Hepatocyte (in vitro differentiated cells): ENCODE measurements around the gene LYL1.

ENCODE experiments used
- EZH2phosphoT487 ChIP-seq: fragments of 200-600 bp; sonication (generic); IDR thresholded peaks from one replicate; pipeline ENCODE4 v1.6.1; 2018; ENCODE audit warnings: antibody characterized with exemption, mild to moderate bottlenecking, low read depth, moderate library complexity; ENCODE audit not compliant: unreplicated experiment, severe bottlenecking
- TF ChIP-seq, protein P1 (sequence below): fragments of 200-600 bp; sonication (generic); IDR thresholded peaks from 2 replicates; pipeline ENCODE4 v1.5.1; 2016; ENCODE audit warnings: antibody characterized with exemption, mild to moderate bottlenecking; ENCODE audit not compliant: poor library complexity

DNA sequence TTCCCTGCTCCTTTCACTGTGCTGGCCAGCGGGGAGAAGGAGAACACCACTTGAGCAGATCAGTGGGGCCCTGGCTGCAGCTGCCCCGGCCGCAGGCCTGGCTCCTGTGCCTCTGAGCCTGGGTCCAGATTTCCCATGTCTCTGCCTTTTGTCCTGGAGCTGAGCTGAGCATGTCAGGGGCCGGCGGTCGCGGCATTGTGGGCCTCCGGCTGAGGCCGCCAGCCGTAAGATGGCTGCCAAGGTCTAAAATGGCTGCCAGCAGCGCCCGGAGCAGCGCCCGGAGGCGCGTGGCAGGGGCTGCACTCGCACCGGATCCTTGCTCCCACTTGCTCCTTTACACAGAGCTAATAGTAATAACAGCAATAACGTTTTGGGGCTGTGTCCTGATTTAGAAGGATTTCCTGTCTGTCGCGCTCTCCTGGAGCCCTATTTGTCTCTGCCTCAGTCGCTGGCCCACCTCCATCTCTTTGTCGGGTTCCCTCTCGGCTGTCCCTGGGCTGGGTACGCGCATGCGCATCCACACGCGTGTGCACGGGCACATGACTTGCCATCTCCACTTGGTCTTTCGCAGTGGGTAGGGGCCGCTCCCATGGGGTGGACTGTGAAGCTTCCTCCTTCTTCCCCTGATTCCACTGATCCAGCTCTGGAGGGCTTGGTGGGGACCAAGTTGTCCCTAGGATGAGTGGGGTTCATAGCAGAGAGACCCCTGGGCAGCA lies 32.1 kb downstream of the LYL1 start:
- TF ChIP-seq, protein P1, sequence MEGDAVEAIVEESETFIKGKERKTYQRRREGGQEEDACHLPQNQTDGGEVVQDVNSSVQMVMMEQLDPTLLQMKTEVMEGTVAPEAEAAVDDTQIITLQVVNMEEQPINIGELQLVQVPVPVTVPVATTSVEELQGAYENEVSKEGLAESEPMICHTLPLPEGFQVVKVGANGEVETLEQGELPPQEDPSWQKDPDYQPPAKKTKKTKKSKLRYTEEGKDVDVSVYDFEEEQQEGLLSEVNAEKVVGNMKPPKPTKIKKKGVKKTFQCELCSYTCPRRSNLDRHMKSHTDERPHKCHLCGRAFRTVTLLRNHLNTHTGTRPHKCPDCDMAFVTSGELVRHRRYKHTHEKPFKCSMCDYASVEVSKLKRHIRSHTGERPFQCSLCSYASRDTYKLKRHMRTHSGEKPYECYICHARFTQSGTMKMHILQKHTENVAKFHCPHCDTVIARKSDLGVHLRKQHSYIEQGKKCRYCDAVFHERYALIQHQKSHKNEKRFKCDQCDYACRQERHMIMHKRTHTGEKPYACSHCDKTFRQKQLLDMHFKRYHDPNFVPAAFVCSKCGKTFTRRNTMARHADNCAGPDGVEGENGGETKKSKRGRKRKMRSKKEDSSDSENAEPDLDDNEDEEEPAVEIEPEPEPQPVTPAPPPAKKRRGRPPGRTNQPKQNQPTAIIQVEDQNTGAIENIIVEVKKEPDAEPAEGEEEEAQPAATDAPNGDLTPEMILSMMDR, result no peak
- no peak for TF ChIP-seq EZH2phosphoT487
